Activated naive CD4-positive, alpha-beta T cell treated with anti-CD3 and anti-CD28 coated beads, Interleukin-2, amount 50 U/mL, for 16 hours (primary cell): ENCODE data around the gene UBTD1.
"Not testable (repeated sequence)": the region's sequence is repeated elsewhere in the genome, so short reads cannot be mapped to it uniquely, and the experiment has no call there.

Experiments used
- DNase-seq: peaks from one replicate; pipeline ENCODE4 v3.0.0-alpha.2; 2020

Gene UBTD1

DNA sequence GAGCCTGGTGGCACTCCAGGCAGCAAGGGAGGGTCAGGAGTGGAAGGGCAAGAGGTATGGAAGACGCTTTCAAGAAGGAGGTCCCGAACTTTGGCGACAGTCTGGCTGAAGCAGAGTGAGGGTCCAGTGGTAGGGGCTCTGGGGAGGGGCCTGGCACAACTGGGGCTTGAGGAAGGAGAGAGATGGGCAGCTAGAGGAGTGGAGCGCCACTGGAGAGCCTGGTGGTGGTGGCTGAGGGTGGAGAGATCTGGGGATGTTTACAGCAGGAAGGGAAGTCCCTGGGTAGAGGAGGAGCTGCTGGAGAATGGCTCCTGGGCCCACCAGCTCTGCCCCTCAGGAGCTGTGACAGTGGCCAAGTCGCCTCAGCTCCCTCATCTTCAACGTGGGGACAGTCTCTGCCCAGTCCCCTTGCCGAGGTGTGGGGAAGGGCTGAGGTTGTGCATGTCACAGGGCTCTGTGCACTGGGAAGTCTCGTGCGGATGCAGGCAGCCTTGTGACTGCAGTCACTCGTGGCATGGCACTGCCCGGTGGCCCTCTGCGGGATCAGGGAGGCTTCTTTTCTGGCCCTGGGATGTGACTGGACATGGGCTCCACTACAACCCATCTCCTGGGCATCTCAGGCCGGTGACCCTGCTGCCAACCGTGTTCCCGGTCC is 18.5 kb downstream of the UBTD1 start:
- no peak for DNase-seq

- DNase-seq = no peak
These were observed 19.1 kb downstream of the UBTD1 start for GRCh38 chr10:97517778-97518300.

DNA sequence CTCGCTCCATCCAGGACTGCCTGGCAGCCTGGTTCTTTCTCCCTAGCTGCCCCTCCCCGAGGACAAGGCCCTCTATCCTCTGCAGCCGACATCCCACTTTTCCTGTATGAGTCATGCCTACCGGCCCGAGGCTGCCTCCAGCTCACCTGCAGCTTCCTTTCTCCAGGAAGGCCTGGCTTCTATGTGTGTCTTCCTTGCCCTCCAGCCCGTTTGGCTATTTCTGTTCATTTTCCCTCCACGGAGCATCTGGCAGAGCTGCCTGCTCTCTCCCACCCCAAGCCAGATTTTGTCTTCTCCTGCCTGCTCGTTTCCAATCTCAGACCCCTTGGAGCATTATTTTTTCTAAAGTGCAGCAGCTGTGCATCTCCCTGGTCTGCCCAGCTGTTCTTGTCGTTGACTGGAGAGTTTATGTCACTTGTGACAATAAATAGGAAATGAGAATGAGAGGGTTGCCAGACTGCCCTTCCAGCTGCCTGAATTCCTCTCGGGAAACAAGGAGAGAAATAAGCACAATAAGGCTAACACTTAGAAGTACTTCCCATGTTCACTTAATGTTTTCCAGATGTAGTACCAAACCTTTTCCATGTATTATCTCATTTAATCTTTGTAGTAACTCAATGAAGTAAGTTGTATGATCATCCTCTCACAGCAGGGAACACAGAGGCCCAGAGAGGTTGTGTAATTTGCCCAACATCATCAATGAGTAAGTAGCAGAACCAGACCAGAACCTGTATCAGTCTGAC is 19.7 kb downstream of the UBTD1 start:
- DNase-seq = no peak

- DNase-seq = no peak
These were observed 20.6 kb downstream of the UBTD1 start for GRCh38 chr10:97519342-97519741.

DNA sequence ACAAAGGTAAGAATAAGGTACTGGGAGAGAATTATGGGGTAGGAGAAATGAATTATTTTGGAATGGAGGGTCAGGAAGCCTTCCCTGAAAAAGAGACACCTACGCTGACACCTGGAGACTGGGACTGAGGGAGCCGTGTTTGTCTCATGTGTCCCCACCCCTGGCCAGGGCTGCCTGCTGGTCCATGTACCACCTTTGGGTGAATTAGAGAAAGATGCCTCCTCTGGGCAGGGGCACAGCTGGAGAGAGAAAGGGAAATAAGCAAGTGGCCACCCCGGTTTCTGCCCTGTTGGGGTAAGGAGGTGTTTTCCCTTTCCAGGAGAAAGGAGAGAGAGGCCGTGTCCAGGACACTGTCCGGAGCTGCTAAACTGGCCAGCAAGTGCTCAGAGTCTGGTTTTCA is 21.8 kb downstream of the UBTD1 start:
- no peak for DNase-seq

- no peak for DNase-seq
These were observed 22.4 kb downstream of the UBTD1 start for GRCh38 chr10:97520978-97521761.

GRCh38 chr10:97522071-97522470 is 23.3 kb downstream of the UBTD1 start:
- no peak for DNase-seq

GRCh38 chr10:97522937-97523336 is 24.2 kb downstream of the UBTD1 start:
- no peak for DNase-seq

DNA sequence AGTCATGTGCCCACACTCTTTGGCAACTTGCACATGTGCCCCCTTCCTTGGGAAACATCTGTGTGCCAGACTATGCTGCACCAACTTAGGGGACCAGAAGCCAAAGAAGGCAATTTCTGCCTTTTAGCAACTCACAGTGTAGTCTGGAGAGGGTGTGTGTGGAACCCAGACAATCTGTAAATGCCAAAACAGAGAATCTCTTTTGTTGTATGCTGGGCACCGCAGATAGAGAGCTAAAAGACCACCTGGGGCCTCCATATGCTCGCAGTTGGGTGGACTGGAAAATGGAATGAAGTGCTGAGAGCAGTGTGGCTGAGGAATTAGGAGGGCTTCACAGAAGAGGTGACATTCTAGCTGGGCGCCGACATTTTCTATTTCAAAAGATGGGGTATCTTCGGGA is 26.4 kb downstream of the UBTD1 start:
- DNase-seq = no peak

DNA sequence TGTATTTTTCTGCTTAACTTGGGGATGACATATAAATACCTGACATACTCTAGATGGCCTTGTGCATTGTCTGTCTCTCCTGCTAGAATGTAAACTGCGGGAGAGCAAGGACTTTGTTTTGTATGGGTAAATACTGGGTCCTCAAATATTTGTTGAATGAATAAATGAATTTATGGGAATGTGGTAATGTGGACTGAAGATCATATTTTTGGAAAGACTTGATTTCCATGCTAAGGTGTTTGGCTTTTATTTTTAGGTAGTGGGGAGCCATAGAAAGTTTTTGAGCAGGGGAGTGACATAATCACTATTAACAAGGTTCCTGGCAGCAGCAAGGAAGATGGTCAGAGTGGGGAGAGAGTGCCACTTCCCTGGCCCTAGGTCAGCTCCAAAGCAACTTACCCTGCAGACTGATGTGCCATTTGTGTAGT is 27.0 kb downstream of the UBTD1 start:
- DNase-seq = no peak

- not testable (repeated sequence) for DNase-seq
These were observed 30.2 kb downstream of the UBTD1 start for GRCh38 chr10:97528876-97529275.

DNA sequence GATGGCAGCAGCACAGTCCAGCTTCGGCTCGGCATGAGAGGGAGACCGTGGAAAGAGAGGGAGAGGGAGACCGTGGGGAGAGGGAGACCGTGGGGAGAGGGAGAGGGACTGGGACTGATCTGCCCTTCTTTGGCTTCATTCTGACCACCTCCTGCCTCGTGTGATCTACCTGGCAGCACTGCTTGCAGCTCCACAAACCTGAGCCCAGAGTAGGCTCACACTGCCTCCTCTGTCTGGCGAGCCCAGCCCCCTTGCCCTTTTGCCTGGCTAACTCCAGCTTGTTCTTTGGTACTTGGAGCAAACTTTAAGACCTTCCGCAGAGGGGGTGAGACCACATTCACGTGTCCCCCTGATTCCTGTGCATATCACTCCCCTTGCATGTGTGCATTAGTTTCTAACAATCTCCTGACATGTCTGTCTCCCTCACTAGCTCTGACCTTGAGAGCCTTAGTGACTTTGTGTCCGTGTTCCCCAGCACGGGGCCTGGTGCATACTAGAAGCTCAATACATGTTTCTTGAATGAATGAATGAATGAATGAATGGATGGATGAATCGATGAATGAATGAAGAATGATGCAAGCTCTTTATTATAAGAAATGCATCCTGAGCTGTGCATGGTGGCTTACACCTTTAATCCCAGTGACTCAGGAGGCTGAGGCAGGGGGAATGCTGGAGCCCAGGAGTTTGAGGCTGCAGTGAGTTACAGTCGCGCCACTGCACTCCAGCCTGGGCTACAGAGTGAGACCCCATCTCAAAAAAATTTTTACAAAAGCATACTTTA is 31.2 kb downstream of the UBTD1 start:
- DNase-seq = no peak

DNA sequence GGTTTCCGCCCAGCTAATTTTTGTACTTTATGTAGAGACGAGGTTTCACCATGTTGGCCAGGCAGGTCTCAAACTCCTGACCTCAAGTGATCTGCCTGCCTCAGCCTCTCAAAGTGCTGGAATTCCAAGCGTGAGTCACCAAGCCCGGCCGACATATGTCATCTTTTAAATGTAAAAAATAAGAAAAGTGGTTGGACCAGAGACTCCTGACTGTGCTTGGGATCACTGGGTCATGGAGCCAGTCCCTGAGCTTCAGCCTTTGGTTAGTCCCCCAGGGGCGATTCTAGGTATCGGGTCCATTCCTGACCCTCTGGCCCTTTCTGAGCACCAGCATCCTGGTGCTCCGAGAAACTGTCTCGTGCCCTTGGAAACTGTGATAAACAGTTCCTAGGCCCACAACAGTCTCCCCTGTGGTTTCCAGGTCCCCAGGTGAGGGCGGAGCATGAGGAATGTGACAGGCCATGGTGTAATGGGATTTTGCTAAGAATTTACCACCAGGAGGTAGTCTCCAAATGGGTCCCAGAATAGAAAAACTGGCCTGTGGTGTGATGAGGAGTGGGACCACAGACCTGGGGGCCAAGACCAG is 32.8 kb downstream of the UBTD1 start:
- DNase-seq = no peak

GRCh38 chr10:97532935-97533671 is 34.4 kb downstream of the UBTD1 start:
- DNase-seq = no peak

GRCh38 chr10:97533888-97534287 is 35.2 kb downstream of the UBTD1 start:
- no peak for DNase-seq

GRCh38 chr10:97534746-97535367 is 36.1 kb downstream of the UBTD1 start:
- peak; percentile 36 for DNase-seq

GRCh38 chr10:97537186-97537869 is 38.6 kb downstream of the UBTD1 start:
- DNase-seq = no peak

DNA sequence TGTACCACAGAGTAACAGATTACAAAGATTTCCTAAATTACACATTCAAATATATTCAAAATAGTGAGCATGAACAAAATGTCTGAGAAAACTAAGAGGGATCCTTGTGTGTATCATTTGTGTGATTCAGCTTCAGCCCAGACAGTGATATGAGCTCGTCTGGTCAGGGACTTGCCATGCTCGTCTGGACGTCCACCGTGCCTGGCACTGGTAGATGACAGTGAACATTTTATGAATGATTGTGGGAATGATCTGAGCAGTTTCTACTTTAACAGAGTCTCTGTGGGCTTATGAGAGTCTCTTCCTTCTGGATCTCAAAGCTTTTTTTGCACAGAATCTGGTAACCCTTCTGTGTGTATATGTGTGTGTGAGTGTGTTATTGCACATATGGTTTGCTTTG is 39.7 kb downstream of the UBTD1 start:
- no peak for DNase-seq

GRCh38 chr10:97538839-97539238 is 40.1 kb downstream of the UBTD1 start:
- DNase-seq = no peak

DNA sequence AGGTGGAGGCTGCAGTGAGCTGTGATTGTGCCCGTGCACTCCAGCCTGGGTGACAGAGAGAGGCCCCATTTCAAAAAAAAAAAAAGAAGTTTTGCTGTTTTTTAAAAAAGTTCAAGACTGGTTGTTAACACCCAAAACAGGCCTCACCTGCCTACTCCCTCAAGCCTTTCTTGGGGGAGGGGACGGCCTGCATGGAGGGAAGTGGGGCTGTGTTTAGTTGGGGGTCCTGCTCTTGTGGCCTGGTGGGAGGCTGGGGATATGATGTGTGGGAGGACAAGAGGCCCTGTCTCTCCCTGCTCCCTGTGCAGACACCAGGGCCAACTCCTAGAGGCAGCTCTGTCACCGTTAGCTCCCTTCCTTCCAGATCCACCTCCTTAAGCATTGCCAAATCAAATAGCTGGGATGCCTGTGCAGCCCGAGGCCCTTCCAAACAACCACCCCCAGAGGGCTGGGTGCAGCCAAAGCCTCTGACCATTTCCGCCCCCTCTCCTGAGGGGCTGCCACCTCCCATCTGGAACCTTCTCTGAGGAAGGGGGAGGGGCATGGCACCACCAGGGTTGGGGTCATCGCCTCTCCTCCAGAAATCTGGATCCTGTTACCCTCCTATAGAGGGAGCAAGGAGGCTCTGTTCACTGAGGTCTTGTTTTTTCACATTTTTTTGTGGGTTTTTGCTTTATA is 40.9 kb downstream of the UBTD1 start:
- DNase-seq = no peak
